Epidermal melanocyte (primary cell): ENCODE results near the gene KLHDC7B.

Experiments used
- DNase-seq: peaks from one replicate; pipeline ENCODE4 v3.0.0; 2011; ENCODE audit warnings: low spot score; ENCODE audit not compliant: insufficient read length

The KLHDC7B gene

DNA sequence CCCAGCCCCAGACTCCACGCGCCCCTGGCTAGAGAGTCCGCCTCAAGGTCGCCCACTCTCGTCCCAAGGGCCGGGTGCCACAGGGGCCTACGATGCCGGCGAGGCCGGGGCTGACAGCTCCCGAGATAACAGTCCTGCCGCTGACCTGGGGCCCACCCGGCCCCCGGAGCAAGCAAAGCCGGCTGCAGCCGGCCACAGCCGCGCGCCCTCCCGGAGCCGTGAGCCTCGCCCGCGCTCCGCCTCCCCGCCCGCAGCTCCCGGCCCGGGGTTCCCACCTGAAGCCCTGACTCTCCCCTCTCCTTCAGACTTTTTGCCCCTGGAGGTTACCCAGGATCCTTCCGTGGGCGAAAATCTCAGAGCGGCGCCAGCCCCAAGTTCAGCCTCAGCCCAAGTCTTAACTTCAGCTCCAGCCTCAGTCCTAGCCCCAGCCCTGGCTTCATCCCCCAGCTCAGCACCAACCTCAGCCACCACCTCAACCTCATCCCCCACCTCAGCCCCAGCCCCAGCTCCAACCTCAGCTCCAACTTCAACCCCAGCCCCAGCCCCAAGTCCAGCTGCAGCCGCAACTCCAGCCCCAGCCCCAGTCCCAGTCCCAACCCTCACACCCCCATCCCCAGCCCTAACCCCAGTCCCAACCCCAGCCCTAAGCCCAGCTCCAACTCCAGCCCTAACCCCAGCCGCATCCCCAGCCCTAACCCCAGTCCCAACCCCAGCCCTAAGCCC is 1.7 kb downstream of the KLHDC7B start:
- DNase-seq, result no peak

DNA sequence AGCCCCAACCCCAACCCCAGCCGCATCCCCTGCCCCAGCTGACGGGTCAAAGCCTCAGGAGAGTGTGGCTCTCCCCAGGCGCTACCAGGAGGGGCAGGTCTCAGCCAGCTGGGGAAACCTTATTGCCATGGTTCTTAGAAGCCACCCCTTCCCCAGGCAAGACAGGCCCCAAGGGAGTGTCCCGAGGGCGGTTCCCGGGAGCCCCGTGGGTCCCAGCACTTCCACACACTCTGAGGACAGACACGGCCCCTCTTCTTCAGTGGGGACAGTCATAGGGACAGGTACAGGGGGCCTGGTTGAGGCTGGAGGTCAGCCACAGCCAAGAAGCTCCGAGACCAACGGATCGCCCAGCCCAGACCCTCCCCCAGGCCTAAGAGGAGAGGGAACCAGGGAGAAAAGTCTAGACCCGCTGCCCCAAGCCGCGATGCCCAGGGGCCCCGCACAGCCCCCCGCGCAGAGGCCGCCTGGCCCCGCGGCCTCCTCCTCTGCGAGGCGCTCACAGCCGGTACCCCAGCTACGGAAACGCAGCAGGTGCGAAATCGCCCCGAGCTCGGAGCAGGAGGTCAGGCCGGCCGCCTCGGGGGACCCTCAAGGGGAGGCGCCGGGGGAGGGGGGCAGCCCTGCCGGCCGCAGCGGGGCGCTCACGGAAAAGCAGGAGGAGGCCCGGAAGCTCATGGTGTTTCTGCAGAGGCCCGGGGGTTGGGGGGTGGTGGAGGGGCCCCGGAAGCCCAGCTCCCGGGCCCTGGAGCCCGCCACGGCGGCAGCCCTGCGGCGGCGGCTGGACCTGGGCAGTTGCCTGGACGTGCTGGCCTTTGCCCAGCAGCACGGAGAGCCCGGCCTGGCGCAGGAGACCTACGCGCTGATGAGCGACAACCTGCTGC is 2.6 kb downstream of the KLHDC7B start:
- DNase-seq, result peak; percentile 24

DNA sequence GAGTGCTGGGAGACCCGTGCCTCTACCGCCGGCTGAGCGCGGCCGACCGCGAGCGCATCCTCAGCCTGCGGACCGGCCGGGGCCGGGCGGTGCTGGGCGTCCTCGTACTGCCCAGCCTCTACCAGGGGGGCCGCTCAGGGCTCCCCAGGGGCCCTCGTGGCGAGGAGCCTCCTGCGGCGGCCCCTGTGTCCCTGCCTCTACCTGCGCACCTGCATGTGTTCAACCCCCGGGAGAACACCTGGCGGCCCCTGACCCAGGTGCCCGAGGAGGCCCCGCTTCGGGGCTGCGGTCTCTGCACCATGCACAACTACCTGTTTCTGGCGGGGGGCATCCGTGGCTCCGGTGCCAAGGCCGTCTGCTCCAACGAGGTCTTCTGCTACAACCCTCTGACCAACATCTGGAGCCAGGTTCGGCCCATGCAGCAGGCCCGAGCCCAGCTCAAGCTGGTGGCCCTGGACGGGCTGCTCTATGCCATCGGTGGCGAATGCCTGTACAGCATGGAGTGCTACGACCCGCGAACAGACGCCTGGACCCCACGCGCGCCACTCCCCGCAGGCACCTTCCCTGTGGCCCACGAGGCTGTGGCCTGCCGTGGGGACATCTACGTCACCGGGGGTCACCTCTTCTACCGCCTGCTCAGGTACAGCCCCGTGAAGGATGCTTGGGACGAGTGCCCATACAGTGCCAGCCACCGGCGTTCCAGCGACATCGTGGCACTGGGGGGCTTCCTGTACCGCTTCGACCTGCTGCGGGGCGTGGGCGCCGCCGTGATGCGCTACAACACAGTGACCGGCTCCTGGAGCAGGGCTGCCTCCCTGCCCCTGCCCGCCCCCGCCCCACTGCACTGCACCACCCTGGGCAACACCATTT is 3.5 kb downstream of the KLHDC7B start:
- DNase-seq, result no peak

DNA sequence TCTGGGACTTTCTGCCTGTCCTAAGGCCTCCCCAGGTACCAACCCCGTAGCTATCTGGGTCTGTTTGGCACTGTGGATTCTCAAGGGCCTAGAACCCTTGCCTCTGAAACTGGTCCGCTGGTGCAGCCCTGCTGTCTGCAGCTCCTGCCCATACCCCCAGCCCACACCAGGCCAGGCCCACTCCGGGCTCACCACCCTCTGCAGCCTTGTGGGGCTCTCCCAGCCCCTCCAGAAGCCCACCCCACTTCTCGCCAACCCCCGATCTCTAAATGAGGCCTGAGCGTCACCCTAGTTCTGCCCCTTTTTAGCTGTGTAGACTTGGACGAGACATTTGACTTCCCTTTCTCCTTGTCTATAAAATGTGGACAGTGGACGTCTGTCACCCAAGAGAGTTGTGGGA is 4.7 kb downstream of the KLHDC7B start:
- no peak for DNase-seq

DNA sequence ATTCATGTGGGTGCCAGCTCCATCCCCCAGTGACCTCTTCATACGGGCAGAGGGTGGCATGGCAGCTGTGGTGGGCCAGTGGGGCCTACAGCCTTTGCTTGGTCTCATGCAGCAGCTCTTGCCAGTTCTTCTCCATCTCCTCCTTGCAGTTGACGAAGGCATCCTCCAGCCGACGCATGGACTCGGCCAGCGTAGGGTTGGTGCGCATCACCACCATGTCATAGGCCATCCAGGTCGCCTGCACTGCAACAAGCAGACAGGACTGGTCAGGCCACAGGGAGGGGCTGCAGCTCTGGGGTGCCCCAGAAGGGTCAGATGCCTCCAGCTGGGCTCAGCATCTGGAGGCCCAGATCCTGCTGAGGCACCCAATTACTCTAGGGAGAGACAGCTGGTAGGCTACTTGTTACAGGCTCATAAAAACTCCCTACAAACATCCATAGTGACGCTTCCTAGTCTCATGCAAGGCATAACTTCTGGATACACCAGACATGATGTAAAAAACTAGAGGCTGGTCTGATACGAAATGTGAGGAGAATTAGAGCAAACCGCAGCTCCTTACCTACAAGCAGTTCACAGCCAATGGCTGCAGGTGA is 5.6 kb downstream of the KLHDC7B start:
- DNase-seq, result no peak

DNA sequence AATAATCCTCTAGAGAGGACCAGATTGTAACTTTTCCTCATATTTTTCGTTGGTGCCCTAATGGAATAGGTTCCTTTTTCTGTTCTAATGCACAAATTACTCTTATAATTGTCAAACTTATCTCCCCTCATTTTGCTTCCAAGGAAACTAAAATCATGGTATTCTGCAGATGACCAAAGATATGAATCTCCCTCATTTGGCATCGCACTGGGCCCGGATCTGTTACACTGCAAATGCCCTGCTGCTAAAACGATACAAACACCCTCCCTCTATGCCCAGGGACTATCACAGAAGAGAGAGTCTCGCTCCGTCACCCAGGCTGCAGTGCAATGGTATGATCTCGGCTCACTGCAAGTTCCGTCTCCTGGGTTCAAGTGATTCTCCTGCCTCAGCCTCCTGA is 7.6 kb downstream of the KLHDC7B start:
- no peak for DNase-seq

DNA sequence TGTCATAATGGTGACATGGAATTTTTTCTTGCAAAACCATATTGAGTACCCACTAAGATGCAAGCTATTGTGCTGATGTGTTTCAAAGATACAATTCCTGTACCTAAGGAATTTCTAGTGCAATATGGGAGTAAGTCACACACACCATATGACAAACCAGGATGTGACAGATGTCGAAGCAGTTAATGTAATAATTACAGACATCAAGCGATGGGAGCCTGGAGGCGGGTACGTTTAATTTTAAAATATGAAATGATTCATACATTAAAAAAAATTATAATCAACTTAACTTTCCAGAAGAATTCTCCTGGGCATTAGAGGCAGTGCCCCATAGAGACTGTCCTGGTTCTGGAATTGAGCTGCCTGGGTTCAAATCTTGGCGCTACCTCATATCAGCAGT is 11.0 kb downstream of the KLHDC7B start:
- no peak for DNase-seq

DNA sequence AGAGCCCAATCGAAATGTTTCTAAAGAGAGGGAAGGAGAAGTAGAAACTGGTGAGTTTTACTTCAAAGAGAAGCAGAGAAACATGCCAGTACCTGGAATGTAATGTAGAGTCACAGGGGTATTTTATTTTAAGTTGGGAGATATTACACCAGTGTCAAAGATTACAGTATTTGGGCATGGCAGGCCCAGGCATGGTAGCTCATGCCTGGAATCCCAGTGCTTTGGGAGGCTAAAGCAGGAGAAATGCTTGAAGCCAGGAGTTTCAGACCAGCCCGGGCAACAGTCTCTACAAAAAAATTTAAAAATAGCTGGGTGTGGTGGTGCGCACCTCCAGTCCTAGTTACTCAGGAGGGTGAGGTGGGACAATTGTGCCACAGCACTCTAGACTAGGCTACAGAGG is 14.3 kb downstream of the KLHDC7B start:
- DNase-seq, result no peak

DNA sequence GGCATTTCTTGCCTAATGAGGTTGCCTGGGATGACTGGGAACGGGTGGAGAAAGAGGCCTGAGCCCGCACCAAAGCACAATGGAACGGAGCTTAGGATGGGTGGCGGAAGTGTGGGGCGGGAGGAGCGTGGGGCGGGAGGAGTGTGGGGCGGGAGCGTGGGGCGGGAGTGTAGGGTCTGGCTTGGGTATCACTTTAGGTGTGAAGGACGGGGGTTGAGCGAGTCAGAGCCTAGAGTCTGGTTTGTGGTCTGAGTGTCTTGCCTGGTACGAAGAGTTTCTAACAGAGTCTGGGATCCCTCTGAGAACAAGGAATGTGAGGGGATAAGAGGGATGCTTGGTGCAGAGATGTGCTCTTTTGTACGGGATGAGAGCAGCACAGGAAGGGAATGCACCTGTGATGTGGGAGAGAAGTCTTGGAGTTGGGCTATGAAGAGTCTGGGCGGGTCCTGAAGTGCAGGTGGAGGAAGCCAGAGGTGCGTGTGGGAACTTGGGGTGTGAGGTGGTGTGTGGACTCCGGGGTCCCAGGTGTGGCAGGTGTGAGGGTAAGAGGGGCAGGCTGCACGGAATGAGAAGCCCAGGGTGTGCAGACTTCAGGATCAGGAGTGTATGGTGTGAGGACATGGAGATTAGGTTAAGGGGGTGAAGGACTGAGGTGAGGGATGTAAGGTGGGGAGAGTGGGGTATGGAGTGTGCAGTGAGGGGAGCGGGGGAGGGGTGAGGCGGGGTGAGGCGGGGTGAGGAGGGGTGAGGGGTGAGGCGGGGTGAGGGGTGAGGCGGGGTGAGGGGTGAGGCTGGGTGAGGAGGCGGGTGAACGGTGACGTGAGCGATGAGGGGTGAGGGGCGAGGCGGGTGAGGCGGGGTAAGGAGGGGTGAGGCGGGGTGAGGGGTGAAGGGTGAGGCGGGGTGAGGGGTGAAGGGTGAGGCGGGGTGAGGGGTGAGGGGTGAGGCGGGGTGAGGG is 16.0 kb downstream of the KLHDC7B start:
- DNase-seq, result no peak

DNA sequence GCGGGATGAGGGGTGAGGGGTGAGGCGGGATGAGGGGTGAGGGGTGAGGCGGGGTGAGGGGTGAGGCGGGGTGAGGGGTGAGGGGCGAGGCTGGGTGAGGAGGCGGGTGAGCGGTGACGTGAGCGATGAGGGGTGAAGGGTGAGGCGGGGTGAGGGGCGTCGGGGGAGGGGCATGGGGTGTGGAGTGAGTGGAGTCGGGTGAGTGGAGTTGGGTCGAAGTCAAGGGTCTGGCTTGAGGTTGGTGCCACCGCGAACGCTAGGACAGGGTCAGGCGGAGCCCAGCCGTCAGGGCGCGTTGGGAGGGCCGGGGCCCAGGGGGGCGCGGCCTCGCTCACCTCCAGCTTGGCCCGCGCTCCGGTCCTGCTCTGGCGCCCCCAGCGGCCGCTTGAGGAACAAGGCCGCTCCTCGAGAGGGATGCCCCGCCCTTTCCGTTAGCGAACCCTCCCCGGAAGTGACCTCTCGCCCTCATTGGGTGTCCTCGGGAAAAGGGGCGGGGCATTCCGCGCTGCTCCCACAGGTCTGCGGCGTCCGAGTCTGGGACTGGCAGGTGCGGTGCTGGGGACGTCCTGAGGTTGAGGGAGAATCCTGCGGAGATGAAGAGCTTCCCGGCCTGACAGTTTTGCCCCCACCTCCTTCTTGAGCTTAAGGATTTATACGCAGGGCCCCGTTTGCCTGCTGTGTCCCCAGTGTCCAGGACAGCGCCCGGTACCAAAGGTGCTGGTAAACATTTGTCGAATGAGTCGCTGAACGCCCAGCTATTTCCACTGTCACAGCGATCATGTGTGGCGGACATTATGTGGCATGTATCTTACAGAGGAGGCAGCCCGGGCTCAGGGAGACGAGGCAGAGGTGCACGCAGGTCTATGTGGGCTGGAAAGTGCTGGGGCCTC is 17.1 kb downstream of the KLHDC7B start, which contains the start of gene SYCE3:
TSS of gene SYCE3 (minus strand) at position 397 of the 890 bp plus-strand sequence. CDS start 6,514 bp downstream, outside the sequence.
- peak; percentile 94 for DNase-seq

DNA sequence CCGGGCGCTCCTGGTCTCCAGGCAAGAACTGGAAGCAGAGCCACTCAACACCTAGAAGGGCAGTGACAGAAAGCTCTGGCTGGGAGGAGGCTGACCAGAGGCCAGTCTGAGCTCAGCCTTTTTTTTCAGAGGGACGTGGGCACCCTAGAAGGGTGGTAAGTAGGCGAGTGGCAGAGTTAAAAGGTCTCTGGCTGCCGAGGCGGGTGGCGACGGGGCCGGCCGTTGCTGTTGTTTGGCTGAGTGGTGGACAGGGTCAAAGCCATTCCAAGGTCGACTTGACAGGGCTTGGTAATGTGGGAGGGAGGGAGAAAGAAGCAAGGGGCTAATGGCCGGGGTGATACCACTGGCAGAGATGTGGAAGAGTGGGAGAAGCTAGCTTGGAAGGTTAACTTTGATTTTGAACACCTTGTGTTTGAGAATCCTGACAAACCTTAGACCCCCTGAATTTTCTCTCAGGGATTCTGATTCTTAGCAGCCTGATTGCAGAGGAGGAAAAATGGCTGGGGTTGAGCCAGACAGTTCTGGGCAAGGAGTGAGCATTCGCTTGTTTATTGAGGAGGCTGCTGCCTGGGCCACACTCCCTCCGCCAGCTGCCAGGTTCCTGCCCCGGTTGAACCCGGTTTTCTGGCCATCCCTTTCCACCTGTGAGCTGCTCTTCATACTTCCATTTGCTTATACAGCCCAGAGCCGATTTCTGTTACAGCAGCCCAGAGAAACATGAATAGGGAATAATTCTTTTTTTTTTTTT is 17.9 kb downstream of the KLHDC7B start:
- no peak for DNase-seq

DNA sequence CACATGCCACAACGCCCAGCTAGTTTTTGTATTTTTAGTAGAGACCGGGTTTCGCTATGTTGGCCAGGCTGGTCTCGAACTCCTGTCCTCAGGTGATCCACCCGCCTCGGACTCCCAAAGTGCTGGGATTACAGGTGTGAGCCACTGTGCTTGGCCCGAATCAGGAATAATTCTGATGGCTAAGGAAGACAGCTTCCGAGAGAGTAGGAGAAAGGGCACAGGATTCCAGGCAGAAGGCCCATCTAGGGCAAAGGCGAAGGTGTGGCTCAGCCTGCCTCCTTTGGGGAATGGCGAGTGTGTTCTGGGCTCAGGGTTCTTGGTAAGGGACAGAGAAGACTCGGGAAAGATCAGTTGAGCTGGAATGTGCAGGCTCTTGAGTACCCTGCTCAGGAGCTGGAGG is 18.6 kb downstream of the KLHDC7B start:
- no peak for DNase-seq

DNA sequence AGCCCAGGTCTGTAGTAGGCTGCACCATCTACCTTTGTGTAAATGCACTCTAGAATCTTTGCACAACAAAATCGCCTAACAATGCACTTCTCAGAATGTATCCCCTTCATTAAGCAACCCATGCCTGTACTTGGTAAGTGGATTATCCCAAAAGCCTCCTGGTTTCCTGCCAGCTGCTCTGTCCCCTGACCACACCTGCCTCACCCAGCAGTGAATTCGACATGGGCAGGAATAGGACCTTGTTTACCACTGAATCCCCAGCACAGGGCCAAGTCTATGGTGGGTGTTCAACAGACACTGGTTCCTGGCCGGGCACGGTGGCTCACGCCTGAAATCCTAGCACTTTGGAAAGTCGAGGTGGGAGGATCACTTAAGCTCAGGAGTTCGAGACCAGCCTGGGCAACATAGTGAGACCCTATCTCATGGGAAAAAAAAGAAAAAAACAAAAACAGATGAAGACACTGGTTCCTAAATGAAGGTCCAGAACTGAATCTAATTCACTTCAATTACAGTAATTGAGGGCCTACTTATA is 22.1 kb downstream of the KLHDC7B start:
- DNase-seq, result no peak

DNA sequence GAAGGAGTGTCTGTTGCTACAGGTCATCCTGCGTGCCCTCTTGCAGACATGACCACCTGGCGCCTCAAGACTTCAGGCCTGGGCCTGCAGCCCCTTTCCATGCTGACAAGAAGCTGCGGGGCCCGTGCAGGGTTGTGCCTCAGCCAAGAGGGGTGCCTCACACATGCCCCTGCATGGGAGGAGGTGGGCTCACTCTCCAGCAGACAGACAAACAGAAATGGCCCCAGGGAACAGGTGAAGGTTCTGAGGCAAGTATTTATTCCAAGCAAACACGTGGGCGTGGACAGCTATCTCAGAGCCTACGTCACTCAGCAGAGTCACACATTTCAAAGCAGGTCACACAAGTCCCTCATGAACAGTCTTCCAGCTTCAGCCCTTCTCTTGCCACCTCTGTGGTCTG is 22.9 kb downstream of the KLHDC7B start:
- no peak for DNase-seq

DNA sequence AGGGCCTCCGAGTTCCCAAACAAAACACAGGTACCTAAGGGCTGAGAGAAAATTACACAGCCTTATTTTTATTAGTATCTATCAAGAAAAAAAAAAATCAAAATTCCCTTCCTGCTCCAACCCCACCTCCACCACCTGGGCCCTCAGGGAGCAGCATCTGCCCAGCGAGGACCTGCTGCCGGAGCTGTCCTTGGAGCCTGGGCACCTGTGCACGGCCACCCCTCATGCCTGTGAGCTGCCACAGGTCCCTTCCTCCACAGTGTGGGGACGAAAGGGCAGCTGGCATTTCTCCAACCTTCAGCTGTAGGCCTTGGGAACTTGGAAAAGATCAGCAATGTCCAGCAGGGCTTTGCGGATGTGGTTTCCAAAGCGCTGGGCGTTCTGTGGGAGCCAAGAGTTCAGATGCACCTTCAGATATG is 23.4 kb downstream of the KLHDC7B start:
- no peak for DNase-seq

DNA sequence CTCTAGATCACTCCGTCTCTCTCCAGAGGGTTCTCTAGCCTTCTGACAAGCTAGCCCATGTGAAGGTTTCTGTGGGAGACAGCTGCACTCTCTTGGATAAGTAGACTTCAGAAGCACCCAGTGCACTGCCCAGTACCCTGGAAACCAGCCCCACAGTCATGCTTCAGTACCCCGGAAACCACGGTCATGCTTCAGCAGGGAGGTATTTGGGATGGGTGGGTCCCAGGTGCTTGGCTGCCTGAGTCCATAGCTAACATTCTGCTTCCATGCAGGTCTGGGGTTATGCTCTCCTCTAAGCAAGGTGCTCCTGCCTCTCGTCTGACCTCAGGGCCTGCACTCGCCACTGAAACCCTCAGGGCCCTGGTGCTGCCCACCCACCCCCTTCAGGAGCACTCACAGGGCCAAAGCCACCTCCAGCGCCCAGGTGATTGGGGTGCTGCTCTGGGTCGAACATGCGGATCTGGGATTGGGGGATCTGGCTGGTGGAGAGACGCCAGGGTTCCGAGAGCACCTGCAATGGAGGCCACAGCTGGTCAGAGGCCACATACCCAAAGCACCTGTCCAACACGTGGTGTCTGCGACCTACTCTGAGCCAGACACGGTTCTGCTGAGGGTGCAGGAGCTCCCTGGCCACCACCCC is 24.3 kb downstream of the KLHDC7B start:
- DNase-seq, result no peak

DNA sequence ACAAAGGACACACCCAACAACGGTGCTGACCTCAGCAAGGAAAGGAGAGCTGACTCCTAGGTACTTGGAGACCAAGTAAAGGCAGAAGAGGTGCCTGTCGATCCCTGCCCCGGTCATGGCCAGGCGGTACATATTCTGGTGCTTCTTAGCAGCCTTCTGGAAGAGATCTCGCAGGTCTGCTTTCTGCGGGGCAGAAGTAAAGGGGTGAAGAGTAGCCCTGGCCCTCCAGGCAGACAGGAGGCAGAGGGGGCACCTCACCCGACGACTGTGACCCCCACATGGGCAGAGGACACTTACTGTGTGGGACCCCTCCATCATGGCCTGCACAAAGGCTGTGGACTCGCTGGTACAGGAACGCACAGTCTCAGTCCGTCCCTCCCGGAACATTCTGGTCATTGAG is 25.2 kb downstream of the KLHDC7B start:
- DNase-seq, result no peak
